Prostate gland (tissue), 2 donors: ENCODE data around the gene TINAG.

Experiments used
- CTCF ChIP-seq, 4 experiments: fragments of 200-600 bp in 2 of 4; fragments of 450-650 bp in 2 of 4; sonication (generic) in 2 of 4; IDR thresholded peaks; 1 replicate in 3 of 4; 2 replicates in 1 of 4; pipeline ENCODE4 v1.5.1; 2016 to 2019; ENCODE audit warnings: antibody characterized with exemption in 4 of 4, mild to moderate bottlenecking in 2 of 4, moderate library complexity in 2 of 4
- POLR2A ChIP-seq: fragments of 450-650 bp; IDR thresholded peaks from one replicate; pipeline ENCODE4 v1.6.1; 2016; ENCODE audit warnings: antibody characterized with exemption, mild to moderate bottlenecking

GRCh38 chr6:54390362-54390761 is 82.1 kb downstream of the TINAG start:
- TF ChIP-seq CTCF (IDR thresholded peaks at IDR 0.05) (no peak), POLR2A (no peak)
